CD8-positive, alpha-beta memory T cell (primary cell): ENCODE data around the gene TNFSF15. TPM values are rescaled to one million over a fixed set of nuclear protein-coding genes. Genes with fewer than 3 reads are reported as not detected.

Experiments
- CTCF ChIA-PET: fragments of 350-600 bp; sonication (Branson Sonifier 250); formaldehyde crosslinking; loops from one replicate; lab custom pipeline; 2021; ENCODE audit warnings: antibody characterized with exemption; lab: Charles Lee
- POLR2A ChIA-PET: fragments of 350-600 bp; sonication (Branson Sonifier 250); formaldehyde crosslinking; loops from one replicate; lab custom pipeline; 2021; ENCODE audit warnings: antibody characterized with exemption; lab: Charles Lee
- DNase-seq, 5 donors: peaks; one replicate each; pipeline versions ENCODE4 v3.0.0 to v3.0.0-alpha.2; 2020 to 2022; ENCODE audit warnings: mixed read lengths in 1 of 5
- H3K27ac ChIP-seq: one replicate; pipeline ENCODE4 v1.7.0; 2013; ENCODE audit warnings: low read depth, mild to moderate bottlenecking, low read length, moderate library complexity
- H3K27me3 ChIP-seq: 2 replicates; pipeline ENCODE4 v1.7.0; 2013; ENCODE audit warnings: low read length, mild to moderate bottlenecking; ENCODE audit not compliant: insufficient read depth, poor library complexity, severe bottlenecking
- H3K36me3 ChIP-seq: 2 replicates; pipeline ENCODE4 v1.7.0; 2013; ENCODE audit warnings: mild to moderate bottlenecking, low read length, moderate library complexity; ENCODE audit not compliant: insufficient read depth
- H3K4me1 ChIP-seq: 2 replicates; pipeline ENCODE4 v1.7.0; 2013; ENCODE audit warnings: mild to moderate bottlenecking, low read length, moderate library complexity; ENCODE audit not compliant: insufficient read depth
- H3K4me3 ChIP-seq: 2 replicates; pipeline ENCODE4 v1.7.0; 2013; ENCODE audit warnings: mild to moderate bottlenecking, low read length
- H3K9me3 ChIP-seq: 2 replicates; pipeline ENCODE4 v1.7.0; 2013; ENCODE audit warnings: mild to moderate bottlenecking, low read length
- H3K27ac Mint-ChIP-seq, 8 donors: one replicate each; pipeline ENCODE4 v1.8.0; 2020 to 2021; ENCODE audit warnings: mixed read lengths in 8 of 8, mild to moderate bottlenecking in 6 of 8, inconsistent platforms in 3 of 8, moderate library complexity in 3 of 8
- H3K27me3 Mint-ChIP-seq, 2 donors: one replicate each; pipeline ENCODE4 v1.8.0; 2020 to 2021; ENCODE audit warnings: mixed read lengths in 2 of 2, mild to moderate bottlenecking in 1 of 2, moderate library complexity in 1 of 2
- H3K36me3 Mint-ChIP-seq, 3 donors: one replicate each; pipeline ENCODE4 v1.8.0; 2020 to 2021; ENCODE audit warnings: mixed read lengths in 3 of 3, inconsistent platforms in 1 of 3, mild to moderate bottlenecking in 1 of 3
- H3K4me1 Mint-ChIP-seq, 3 donors: one replicate each; pipeline ENCODE4 v1.8.0; 2020 to 2021; ENCODE audit warnings: mixed read lengths in 3 of 3, inconsistent platforms in 1 of 3, mild to moderate bottlenecking in 1 of 3
- H3K4me3 Mint-ChIP-seq, 7 donors: one replicate each; pipeline ENCODE4 v1.8.0; 2020 to 2021; ENCODE audit warnings: mixed read lengths in 7 of 7, mild to moderate bottlenecking in 6 of 7, moderate library complexity in 4 of 7, inconsistent platforms in 2 of 7
- H3K9me3 Mint-ChIP-seq, 5 donors: one replicate each; pipeline ENCODE4 v1.8.0; 2020 to 2022; ENCODE audit warnings: mixed read lengths in 5 of 5, mild to moderate bottlenecking in 3 of 5, moderate library complexity in 2 of 5, inconsistent platforms in 1 of 5
- polyA plus RNA-seq: library from polyadenylated mRNA; unstranded; fragments of 300-500 nt; fragmentation: Illumina TruSeq; gene quantifications from one replicate; pipeline ENCODE4 v1.2.3, GENCODE V29; 2021
- total RNA-seq, 2 experiments: library from RNA; stranded (reverse); gene quantifications; one replicate each; pipeline ENCODE4 v1.2.3, GENCODE V29; 2021

The TNFSF15 gene
- total and polyA plus RNA-seq, 3 experiments from 2014 or later: 0.15 to 0.20 TPM; not detected in 1

GRCh38 chr9:114822708-114823107, 16.9 kb upstream of the TNFSF15 start:
- Histone ChIP-seq H3K36me3 (no peaks in the 10 kb centered on the region), H3K4me1 (no peaks in the 10 kb centered on the region), H3K27ac (no peak overlapping the region), H3K27me3 (no peaks in the 10 kb centered on the region), H3K4me3 (no peak overlapping the region), H3K9me3 (no peaks in the 10 kb centered on the region)
- POLR2A ChIA-PET: no interaction called here
- DNase-seq: no peak
- Mint-ChIP-seq H3K4me1 (peaks cover 6 to 15% (median 15%) of the 10 kb centered on the region in 3 donors), H3K9me3 (no peaks in the 10 kb centered on the region), H3K27ac (peak overlapping the region in 1 of 8 donors; percentile 25), H3K4me3 (peak overlapping the region in 1 of 7 donors; percentile 3), H3K36me3 (peaks cover 0 to 4% (median 0%) of the 10 kb centered on the region in 3 donors), H3K27me3 (peaks cover 0 to 2% of the 10 kb centered on the region in 2 donors)
- CTCF ChIA-PET: no interaction called here

GRCh38 chr9:114820776-114821501, 15.1 kb upstream of the TNFSF15 start:
- POLR2A ChIA-PET: interaction anchor here (0.6 kb wide), 1 partner anchor 109 kb away, joined by 4 read pairs; the partner anchor contains the start of gene TNFSF8

GRCh38 chr9:114818178-114818577, 12.3 kb upstream of the TNFSF15 start:
- Mint-ChIP-seq H3K36me3 (peaks cover 0 to 17% (median 0%) of the 10 kb centered on the region in 3 donors), H3K27me3 (no peaks in the 10 kb centered on the region), H3K9me3 (no peaks in the 10 kb centered on the region), H3K27ac (peak overlapping the region in 1 of 8 donors; percentile 15), H3K4me3 (no peak overlapping the region), H3K4me1 (peaks cover 6 to 12% (median 11%) of the 10 kb centered on the region in 3 donors)
- Histone ChIP-seq H3K36me3 (no peaks in the 10 kb centered on the region), H3K27me3 (no peaks in the 10 kb centered on the region), H3K27ac (no peak overlapping the region), H3K9me3 (no peaks in the 10 kb centered on the region), H3K4me1 (no peaks in the 10 kb centered on the region), H3K4me3 (no peak overlapping the region)
- no peak for DNase-seq
- ChIA-PET CTCF (no interaction called here), POLR2A (no interaction called here)

More at GRCh38 chr9:114820776-114821501, 15.1 kb upstream of the TNFSF15 start:
- Histone ChIP-seq H3K4me1 (no peaks in the 10 kb centered on the region), H3K4me3 (no peak overlapping the region), H3K9me3 (no peaks in the 10 kb centered on the region), H3K27me3 (no peaks in the 10 kb centered on the region), H3K27ac (no peak overlapping the region), H3K36me3 (no peaks in the 10 kb centered on the region)
- Mint-ChIP-seq H3K27ac (no peak overlapping the region), H3K4me3 (no peak overlapping the region), H3K27me3 (peaks cover 0 to 2% of the 10 kb centered on the region in 2 donors), H3K9me3 (no peaks in the 10 kb centered on the region), H3K4me1 (peaks cover 6 to 15% (median 11%) of the 10 kb centered on the region in 3 donors), H3K36me3 (peaks cover 0 to 4% (median 0%) of the 10 kb centered on the region in 3 donors)
- CTCF ChIA-PET: no interaction called here
- no peak for DNase-seq

- no peaks in the 10 kb centered on the region for H3K4me1 ChIP-seq
- no peaks in the 10 kb centered on the region for H3K9me3 ChIP-seq
- ChIA-PET CTCF (interaction anchor here (1.2 kb wide), 1 partner anchor 10 kb away, joined by 3 read pairs; no protein-coding TSS in a partner anchor), POLR2A (no interaction called here)
- Mint-ChIP-seq H3K36me3 (peaks cover 0 to 13% (median 0%) of the 10 kb centered on the region in 3 donors), H3K27me3 (peaks cover 0 to 4% of the 10 kb centered on the region in 2 donors), H3K27ac (peak overlapping the region in 1 of 8 donors; percentile 42), H3K4me1 (no peaks in the 10 kb centered on the region), H3K4me3 (no peak overlapping the region), H3K9me3 (no peaks in the 10 kb centered on the region)
- no peaks in the 10 kb centered on the region for H3K36me3 ChIP-seq
- H3K27me3 ChIP-seq: no peaks in the 10 kb centered on the region
- DNase-seq: no peak
- H3K27ac ChIP-seq: no peak overlapping the region
- no peak overlapping the region for H3K4me3 ChIP-seq
Measured at GRCh38 chr9:114813717-114814418, 8.0 kb upstream of the TNFSF15 start.

- Mint-ChIP-seq H3K9me3 (no peaks in the 10 kb centered on the region), H3K36me3 (peaks cover 0 to 13% (median 0%) of the 10 kb centered on the region in 3 donors), H3K4me3 (no peak overlapping the region), H3K27ac (peak overlapping the region in 1 of 8 donors; percentile 27), H3K27me3 (peaks cover 0 to 4% of the 10 kb centered on the region in 2 donors), H3K4me1 (peaks cover 7 to 10% (median 8%) of the 10 kb centered on the region in 3 donors)
- POLR2A ChIA-PET: no interaction called here
- Histone ChIP-seq H3K27me3 (no peaks in the 10 kb centered on the region), H3K36me3 (no peaks in the 10 kb centered on the region), H3K9me3 (no peaks in the 10 kb centered on the region), H3K4me1 (peaks cover 1% of the 10 kb centered on the region), H3K27ac (no peak overlapping the region), H3K4me3 (no peak overlapping the region)
- CTCF ChIA-PET: no interaction called here
- no peak for DNase-seq
Measured at GRCh38 chr9:114811966-114812636, 6.3 kb upstream of the TNFSF15 start.

GRCh38 chr9:114811301-114811700, 5.5 kb upstream of the TNFSF15 start:
- Histone ChIP-seq H3K36me3 (no peaks in the 10 kb centered on the region), H3K27ac (no peak overlapping the region), H3K27me3 (no peaks in the 10 kb centered on the region), H3K4me1 (peaks cover 9% of the 10 kb centered on the region), H3K4me3 (no peak overlapping the region), H3K9me3 (no peaks in the 10 kb centered on the region)
- no peak for DNase-seq
- POLR2A ChIA-PET: no interaction called here
- H3K27ac Mint-ChIP-seq: no peak overlapping the region
- peaks cover 0 to 4% of the 10 kb centered on the region in 2 donors for H3K27me3 Mint-ChIP-seq
- no peak overlapping the region for H3K4me3 Mint-ChIP-seq
- CTCF ChIA-PET: interaction anchor here (0.7 kb wide), 1 partner anchor 130 kb away, joined by 3 read pairs; the partner anchor contains the start of gene TEX48
- H3K36me3 Mint-ChIP-seq: peaks cover 0 to 13% (median 0%) of the 10 kb centered on the region in 3 donors
- peaks cover 15 to 18% (median 16%) of the 10 kb centered on the region in 3 donors for H3K4me1 Mint-ChIP-seq
- no peaks in the 10 kb centered on the region for H3K9me3 Mint-ChIP-seq

GRCh38 chr9:114810614-114811013, 4.8 kb upstream of the TNFSF15 start:
- H3K36me3 Mint-ChIP-seq: peaks cover 0 to 13% (median 0%) of the 10 kb centered on the region in 3 donors
- no peak overlapping the region for H3K4me3 ChIP-seq
- POLR2A ChIA-PET: no interaction called here
- H3K27me3 Mint-ChIP-seq: peaks cover 0 to 4% of the 10 kb centered on the region in 2 donors
- H3K4me1 ChIP-seq: peaks cover 16% of the 10 kb centered on the region
- H3K4me1 Mint-ChIP-seq: peaks cover 22 to 24% (median 22%) of the 10 kb centered on the region in 3 donors
- CTCF ChIA-PET: interaction anchor here (0.7 kb wide), 1 partner anchor 129 kb away, joined by 3 read pairs; the partner anchor contains the start of gene TEX48
- no peak overlapping the region for H3K4me3 Mint-ChIP-seq
- no peaks in the 10 kb centered on the region for H3K9me3 Mint-ChIP-seq
- H3K27me3 ChIP-seq: no peaks in the 10 kb centered on the region
- no peaks in the 10 kb centered on the region for H3K36me3 ChIP-seq
- DNase-seq: no peak
- H3K9me3 ChIP-seq: no peaks in the 10 kb centered on the region
- H3K27ac ChIP-seq: no peak overlapping the region
- H3K27ac Mint-ChIP-seq: no peak overlapping the region
